ENCODE results near the gene ITGB5.
"Not testable (repeated sequence)": the region's sequence is repeated elsewhere in the genome, so short reads cannot be mapped to it uniquely, and the experiment has no call there.

Gene ITGB5

DNA sequence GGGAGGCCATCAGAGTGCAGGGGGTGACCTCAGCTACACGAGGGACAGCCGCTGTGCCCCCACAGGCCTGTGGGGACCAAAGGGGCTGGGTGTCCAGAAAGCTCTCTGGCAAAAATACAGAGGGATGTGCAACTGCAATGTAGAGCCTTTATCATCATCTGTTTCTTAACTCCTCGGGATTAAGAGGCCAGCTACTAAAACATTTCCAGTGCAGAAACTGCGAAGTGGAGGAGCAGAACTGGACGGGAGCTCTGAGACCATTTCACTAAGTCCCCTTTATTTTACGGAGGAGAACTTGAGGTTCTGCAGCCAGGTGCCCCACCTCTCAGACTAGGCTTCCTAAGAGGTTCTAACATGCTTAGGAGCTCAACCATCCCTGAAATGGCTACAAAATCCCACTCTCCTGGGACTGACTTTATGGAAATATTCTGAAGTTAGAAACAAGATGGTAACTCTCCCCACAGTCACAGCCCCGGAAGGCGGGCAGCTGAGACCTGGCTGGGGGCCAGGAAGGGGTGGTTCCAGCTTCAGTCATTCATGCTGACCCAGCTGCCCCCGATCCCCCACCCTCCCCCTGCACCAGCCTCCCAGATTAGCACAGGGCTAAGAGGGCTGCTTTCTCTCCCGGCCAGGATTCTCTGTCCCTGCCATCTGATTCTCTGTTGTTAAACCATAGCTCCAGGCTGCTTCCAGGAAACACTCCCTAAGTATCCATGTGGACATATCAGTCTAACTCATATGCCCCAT, 116.7 kb downstream of the ITGB5 start:
- no peak for DNase-seq (ENCODE audit: low read depth in 2 of 2)

DNA sequence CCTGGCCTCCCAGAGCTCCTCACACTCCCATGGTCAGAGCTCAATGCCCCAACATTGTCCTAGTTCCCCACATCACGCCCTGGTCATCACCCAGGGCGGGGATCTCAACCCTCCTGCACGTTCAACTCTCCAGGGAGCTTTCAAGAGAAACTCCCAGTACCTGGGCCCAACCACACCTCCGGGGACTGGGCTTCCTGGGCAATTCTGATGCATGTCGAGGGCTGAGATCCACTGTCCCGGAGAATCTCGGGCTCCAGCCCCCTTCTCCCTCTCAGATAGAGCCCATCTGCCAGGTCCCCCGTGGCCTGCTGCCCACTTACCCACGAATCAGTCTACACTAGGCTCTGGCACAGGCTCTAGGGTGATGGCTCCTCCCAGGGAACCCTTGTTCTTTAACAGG, 117.7 kb downstream of the ITGB5 start:
- DNase-seq (ENCODE audit: low read depth in 2 of 2) = no peak

- no peak for DNase-seq (ENCODE audit: low read depth in 2 of 2)
Measured at GRCh38 chr3:124768812-124769211, 118.4 kb downstream of the ITGB5 start.

DNA sequence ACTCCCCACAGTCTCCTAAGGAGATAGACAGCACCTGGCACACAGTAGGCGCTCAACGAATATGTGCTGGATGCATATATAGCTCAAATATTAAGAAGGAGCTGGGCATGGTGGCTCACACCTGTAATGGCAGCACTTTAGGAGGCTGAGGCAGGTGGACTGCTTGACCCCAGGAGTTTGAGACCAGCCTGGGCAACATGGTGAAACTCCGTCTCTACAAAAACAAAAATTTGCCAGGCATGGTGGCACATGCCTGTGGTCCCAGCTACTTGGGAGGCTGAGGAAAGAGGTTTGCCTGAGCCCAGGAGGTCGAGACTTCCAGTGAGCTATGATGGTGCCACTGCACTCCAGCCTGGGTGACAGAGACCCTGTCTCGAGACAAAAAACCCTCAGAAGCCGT, 119.5 kb downstream of the ITGB5 start:
- DNase-seq (ENCODE audit: low read depth in 2 of 2) = no peak

DNA sequence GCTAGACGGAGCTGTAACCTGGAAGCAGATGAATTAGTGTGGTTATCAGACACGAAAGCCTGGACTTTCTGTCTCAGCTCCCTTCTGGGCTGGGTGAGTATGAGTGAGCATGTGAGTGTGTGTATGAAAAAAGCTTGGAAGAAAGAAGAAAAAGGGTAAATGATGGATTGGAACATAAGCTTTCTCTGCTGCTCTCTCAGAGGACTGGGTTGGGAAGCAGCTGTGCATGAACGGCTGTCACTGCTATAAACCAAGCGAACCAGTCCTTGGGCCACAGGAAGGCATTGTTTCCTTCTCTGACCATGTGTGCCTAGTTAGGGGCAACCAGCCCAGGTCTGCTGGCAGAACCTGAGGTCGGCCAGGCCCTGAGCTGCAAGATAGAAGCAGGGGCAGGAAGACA, 119.9 kb downstream of the ITGB5 start:
- no peak for DNase-seq (ENCODE audit: low read depth in 2 of 2)

DNA sequence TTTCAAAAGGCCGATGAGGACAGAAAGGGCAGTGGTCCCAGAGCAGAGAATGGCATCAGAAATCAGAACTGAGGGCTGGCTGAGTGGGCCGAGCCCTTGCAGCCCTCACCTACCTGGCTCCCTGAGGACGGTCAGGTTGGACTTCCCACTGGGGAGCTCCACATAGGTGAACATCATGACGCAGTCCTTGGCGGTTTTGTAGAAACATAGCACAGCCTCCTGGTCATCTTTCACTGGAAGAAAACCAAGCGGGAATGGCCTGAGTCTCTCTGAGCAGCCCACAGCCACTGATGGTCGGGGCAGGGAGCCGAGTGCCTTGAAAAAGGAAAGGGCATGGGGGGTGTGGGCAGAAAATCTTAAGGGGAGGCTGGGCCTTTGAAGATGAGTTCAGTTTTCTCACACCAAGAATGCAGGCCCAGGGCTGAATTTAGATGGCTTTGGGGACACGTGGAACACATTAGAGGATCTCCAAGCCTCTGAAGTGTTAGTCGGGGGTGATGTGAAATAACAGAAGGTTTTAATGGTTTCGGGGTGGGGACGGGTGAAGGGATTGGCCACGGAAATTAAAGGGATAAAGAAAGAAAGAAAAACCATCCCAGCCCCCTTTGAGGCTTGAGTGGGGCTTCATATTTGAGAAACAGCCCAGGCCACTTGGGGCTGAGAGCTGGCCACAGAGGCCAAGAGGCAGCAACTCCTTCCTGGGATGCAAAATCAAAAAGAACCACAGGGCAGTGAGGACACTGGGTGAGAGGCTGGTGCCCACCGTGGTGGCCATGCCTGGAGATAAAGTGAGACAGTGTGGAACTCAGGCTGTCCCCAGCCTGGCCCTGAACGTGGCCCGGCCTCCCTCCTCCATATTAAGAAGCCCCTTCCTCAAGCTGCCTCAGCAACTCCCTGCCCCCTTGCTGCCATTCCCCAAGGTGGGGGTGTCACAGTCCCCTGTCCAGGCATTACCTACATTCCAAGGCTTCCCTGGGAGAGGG, 120.8 kb downstream of the ITGB5 start:
- no peak for DNase-seq (ENCODE audit: low read depth in 2 of 2)

GRCh38 chr3:124765197-124765840, 121.8 kb downstream of the ITGB5 start:
- DNase-seq (ENCODE audit: low read depth in 2 of 2) = no peak

DNA sequence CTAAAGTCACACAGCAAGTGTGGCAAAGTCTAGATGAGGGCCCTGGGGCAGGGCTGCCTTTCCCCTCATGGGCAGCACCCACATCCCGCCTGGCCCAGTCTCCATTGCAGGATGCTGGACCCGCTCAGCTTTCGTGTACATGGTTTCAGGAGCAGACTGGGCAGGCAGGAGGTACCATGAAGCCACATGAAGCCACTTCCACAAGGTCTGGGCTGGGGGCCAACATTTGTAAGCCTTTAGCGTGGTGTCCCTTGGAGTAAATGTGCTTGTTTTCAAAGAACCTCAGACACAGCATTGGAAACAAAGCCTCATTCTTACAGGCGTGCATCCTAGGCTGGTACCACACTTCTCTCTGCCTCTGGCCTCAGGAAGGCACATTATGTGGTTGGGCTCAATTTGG, 122.4 kb downstream of the ITGB5 start:
- DNase-seq (ENCODE audit: low read depth in 2 of 2) = no peak

DNA sequence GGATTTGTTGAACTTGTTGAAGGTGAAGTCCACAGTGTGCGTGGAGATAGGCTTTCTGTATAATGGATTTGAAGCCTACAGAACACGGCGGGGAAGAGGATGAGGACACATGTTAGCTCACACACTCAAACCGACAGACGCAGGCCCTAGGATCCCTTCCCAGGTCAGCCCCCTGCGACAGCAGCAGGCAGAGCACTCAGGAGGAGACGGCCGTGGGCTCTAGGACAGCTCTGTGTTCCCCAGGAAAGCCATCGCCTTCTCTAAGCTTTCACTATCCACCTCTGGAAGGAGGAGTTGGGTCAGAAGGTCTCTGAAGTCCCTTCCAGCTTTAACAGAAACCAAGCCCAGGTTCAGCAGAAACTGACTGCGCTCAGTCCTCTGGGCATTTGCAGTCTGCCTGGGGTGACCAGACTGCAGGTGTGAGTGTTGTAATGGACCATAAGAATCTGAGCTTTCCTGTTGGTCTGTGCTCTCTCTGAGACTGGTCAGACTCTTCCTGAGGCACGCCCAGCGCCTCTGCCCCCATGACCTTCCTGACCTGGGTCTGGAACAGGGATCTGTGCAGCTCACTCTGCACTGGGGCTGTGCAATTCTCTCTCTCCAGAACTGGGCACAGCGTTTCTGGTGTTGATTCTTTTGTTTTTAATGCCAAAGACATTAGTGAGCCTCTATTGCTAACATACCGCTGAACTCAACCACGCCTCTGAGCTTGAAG, 123.4 kb downstream of the ITGB5 start:
- DNase-seq (ENCODE audit: low read depth in 2 of 2) = no peak

DNA sequence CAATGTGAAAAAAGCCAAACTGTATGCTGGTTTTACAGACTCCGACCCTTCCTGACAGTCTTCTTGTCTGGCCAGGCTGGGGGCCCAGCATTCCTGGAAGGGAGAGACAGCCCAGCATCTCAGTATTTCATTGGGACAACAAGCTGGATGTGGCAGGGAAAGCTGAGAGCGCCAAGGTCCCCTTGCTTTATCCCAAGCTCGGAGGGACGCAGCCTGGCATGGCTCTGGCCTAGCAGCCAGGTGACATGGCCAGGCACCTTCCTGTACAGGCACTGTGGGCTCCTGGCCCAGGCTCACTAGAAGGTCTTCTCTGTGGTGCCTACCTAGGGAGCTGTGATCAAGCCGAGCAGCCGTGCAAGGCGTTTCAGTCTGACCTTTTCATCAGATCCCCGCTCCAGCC, 124.0 kb downstream of the ITGB5 start:
- no peak for DNase-seq (ENCODE audit: low read depth in 2 of 2)

- DNase-seq (ENCODE audit: low read depth in 2 of 2) = no peak
Measured at GRCh38 chr3:124762661-124763011, 124.5 kb downstream of the ITGB5 start.

GRCh38 chr3:124761935-124762660, 125.1 kb downstream of the ITGB5 start:
- DNase-seq (ENCODE audit: low read depth in 2 of 2) = no peak

DNA sequence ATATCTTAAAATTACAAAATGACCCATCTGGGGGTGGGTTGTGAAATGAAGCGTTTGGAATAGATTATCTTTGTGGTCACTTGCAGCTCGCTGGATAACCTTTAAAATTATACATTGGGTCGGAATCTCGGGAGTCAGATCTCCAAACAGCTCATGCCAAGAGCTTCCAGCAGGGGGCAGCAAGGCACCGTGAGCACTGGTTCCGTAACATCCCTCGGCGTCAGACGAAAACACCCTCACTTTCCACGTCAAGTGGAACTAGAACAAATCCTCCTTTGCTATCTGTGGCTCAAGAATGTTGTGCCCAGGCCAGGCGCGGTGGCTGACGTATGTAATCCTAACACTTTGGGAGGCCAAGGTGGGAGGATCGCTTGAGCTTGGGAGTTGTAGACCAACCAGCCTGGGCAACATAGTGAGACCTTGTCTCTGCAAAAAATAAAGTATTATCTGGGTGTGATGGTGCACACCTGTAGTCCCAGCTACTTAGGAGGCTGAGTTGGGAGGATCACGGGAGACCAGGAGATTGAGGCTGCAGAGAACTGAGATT, 125.8 kb downstream of the ITGB5 start:
- peak in 1 of 2 experiments; percentile 53 for DNase-seq (ENCODE audit: low read depth in 2 of 2)

GRCh38 chr3:124760601-124761000, 126.6 kb downstream of the ITGB5 start:
- peak in 1 of 2 experiments; percentile 30 for DNase-seq (ENCODE audit: low read depth in 2 of 2)

GRCh38 chr3:124759666-124760401, 127.3 kb downstream of the ITGB5 start:
- DNase-seq (ENCODE audit: low read depth in 2 of 2) = no peak

DNA sequence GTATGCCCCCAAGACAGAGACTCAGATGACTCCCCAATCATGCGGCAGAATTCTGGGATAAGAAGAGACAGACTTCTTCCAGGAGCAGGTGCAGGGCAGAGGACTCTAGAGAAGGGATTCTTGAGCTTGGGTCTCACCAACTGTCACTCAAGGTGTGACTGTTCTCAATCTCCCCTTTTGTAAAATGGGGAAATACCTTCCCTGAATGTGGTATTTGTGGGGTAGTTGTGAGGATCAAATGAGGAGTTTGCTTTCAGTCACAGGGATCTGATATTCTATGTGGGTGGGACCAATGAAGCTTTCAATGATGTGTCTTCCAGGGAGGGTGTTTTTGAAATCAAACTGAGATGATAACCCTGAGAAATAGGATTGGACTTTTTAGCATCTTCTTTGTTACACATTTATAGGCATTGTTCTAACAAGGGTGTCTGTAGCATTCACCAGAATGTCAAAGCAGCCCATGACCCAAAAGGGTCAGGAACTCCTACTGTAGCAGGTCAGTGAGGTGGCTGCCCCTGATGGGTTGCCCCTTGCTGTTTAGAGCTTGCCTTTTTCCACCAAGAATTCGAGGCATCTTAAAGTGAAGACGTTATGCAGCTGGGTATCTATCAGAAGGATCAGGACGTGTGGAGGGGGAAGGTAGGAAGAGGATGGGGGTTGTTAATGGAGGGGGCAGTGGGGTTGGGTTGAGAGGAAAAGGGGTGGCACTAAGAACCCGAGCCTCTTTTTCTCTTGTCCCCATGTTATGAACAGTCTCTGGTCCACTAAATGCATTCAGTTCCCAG, 128.1 kb downstream of the ITGB5 start:
- no peak for DNase-seq (ENCODE audit: low read depth in 2 of 2)

- DNase-seq (ENCODE audit: low read depth in 2 of 2) = not testable (repeated sequence)
Measured at GRCh38 chr3:124757926-124758325, 129.2 kb downstream of the ITGB5 start.

- no peak for DNase-seq (ENCODE audit: low read depth in 2 of 2)
Measured at GRCh38 chr3:124752051-124752450, 135.1 kb downstream of the ITGB5 start.

DNA sequence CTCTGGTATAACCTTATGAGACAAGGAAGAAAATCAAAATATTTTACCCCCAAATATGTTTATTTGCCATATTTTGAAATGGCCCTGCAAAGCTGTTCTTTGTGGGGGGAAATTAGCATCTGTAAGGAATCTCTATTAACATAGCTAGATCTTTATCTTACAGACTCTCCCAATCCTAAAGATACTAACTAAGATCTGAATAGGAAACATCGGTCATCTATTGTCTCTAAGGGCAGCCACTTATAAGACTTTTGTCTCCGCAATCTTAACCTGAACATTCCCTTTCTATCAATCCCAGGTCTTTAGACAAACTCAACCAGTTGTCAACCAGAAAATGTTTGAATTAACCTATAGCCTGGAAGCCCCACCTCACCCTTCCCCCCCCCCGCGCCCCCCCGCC, 135.7 kb downstream of the ITGB5 start:
- no peak for DNase-seq (ENCODE audit: low read depth in 2 of 2)
